HG03139 (cell line): ENCODE results near the gene FDXR.
"Not testable (repeated sequence)": the region's sequence is repeated elsewhere in the genome, so short reads cannot be mapped to it uniquely, and the experiment has no call there.

Experiments used
- ATAC-seq: cut with Tn5 transposase; IDR thresholded peaks from one replicate; pipeline ENCODE4 v1.9.1; 2021; ENCODE audit not compliant: unreplicated experiment

Gene FDXR

GRCh38 chr17:74872313-74873036, at the start of gene FDXR:
TSS of gene FDXR (minus strand) at chr17:74872994. CDS start at chr17:74872944, 50 bp downstream.
- peak; percentile 18 for ATAC-seq

GRCh38 chr17:74922172-74922571, 49.4 kb upstream of the FDXR start:
- no peak for ATAC-seq

GRCh38 chr17:74921769-74922168, 49.0 kb upstream of the FDXR start:
- no peak for ATAC-seq

- no peak for ATAC-seq
These were observed 48.4 kb upstream of the FDXR start for GRCh38 chr17:74921026-74921681.

GRCh38 chr17:74920642-74921025, 47.8 kb upstream of the FDXR start:
- no peak for ATAC-seq

GRCh38 chr17:74920306-74920620, 47.5 kb upstream of the FDXR start:
- ATAC-seq: no peak

GRCh38 chr17:74919440-74920305, 46.9 kb upstream of the FDXR start:
- ATAC-seq: no peak

- ATAC-seq: no peak
These were observed 46.1 kb upstream of the FDXR start for GRCh38 chr17:74918906-74919305.

GRCh38 chr17:74917430-74917829, 44.6 kb upstream of the FDXR start:
- no peak for ATAC-seq

- ATAC-seq: no peak
These were observed 44.0 kb upstream of the FDXR start for GRCh38 chr17:74916851-74917199.

- no peak for ATAC-seq
These were observed 43.5 kb upstream of the FDXR start for GRCh38 chr17:74916136-74916850.

GRCh38 chr17:74911423-74911822, 38.6 kb upstream of the FDXR start:
- ATAC-seq: not testable (repeated sequence)

- ATAC-seq: not testable (repeated sequence)
These were observed 36.3 kb upstream of the FDXR start for GRCh38 chr17:74909097-74909496.

- no peak for ATAC-seq
These were observed 34.2 kb upstream of the FDXR start for GRCh38 chr17:74907012-74907411.

GRCh38 chr17:74906214-74906793, 33.5 kb upstream of the FDXR start:
- ATAC-seq: not testable (repeated sequence)

- no peak for ATAC-seq
These were observed 32.1 kb upstream of the FDXR start for GRCh38 chr17:74904687-74905409.

- ATAC-seq: no peak
These were observed 30.9 kb upstream of the FDXR start for GRCh38 chr17:74903671-74904070.

- no peak for ATAC-seq
These were observed 30.2 kb upstream of the FDXR start for GRCh38 chr17:74903034-74903433.

GRCh38 chr17:74901353-74902135, 28.8 kb upstream of the FDXR start:
- no peak for ATAC-seq
